Activated T-helper 1 cell treated with anti-CD3 and anti-CD28 coated beads, Interleukin-12 subunit alpha, Interleukin-12 subunit beta, Interleukin-2, Interleukin-4 antibody, amounts not matched to agents 30 ng/mL and 10 ng/mL and 1 ng/mL, durations not matched to agents 14 hours and 24 hours and 36 hours (primary cell): ENCODE data around the gene TTC12. TPM values are rescaled to one million over a fixed set of nuclear protein-coding genes. Genes with fewer than 3 reads are reported as not detected.

Source experiments
- DNase-seq: peaks from one replicate; pipeline ENCODE4 v3.0.0; 2021; ENCODE audit warnings: low spot score
- H3K27ac Mint-ChIP-seq: one replicate; pipeline ENCODE4 v1.8.0; 2021; ENCODE audit warnings: mild to moderate bottlenecking, mixed read lengths
- H3K27me3 Mint-ChIP-seq: one replicate; pipeline ENCODE4 v1.8.0; 2022; ENCODE audit warnings: mild to moderate bottlenecking, moderate library complexity, mixed read lengths; ENCODE audit not compliant: insufficient read depth
- H3K36me3 Mint-ChIP-seq: one replicate; pipeline ENCODE4 v1.8.0; 2021; ENCODE audit warnings: low read depth, mixed read lengths
- H3K4me1 Mint-ChIP-seq: one replicate; pipeline ENCODE4 v1.8.0; 2021; ENCODE audit warnings: low read depth, mixed read lengths
- H3K4me3 Mint-ChIP-seq: one replicate; pipeline ENCODE4 v1.8.0; 2021; ENCODE audit warnings: mild to moderate bottlenecking, moderate library complexity, mixed read lengths
- H3K9me3 Mint-ChIP-seq: one replicate; pipeline ENCODE4 v1.8.0; 2021; ENCODE audit warnings: mixed read lengths
- intact Hi-C: fragments of 100-400 bp; cut with micrococcal nuclease; formaldehyde crosslinking; loops from one replicate; pipeline ENCODE4 v1.15.1; 2024
- total RNA-seq: library from RNA; stranded (reverse); gene quantifications from 2 replicates; pipeline ENCODE4 v1.2.3, GENCODE V29; 2022

The TTC12 gene
- total RNA-seq, result 7.4 and 8.5 TPM in 2 replicates

- Mint-ChIP-seq H3K27ac (peak within 1 kb of the TSS; percentile 70), H3K4me1 (peaks cover 20% of the 10 kb centered on the region), H3K27me3 (no peaks in the 10 kb centered on the region), H3K36me3 (peaks cover 7% of the 10 kb centered on the region), H3K4me3 (peak within 1 kb of the TSS; percentile 81), H3K9me3 (no peaks in the 10 kb centered on the region)
- intact Hi-C loops, result loop anchor here (1.0 to 10.0 kb wide), 7 partner anchors 278 to 1910 kb away; partner anchors contain the start of genes PTS, SDHD, TIMM8B and USP28
- DNase-seq, result peak; percentile 89
Measured at GRCh38 chr11:113314389-113315301, at the start of gene TTC12. TTC12 (plus strand) TSS chr11:113314583; CDS start chr11:113316258, 1,675 bp downstream.

- intact Hi-C loops, result no loop called here
- Mint-ChIP-seq H3K4me1 (peaks cover 10% of the 10 kb centered on the region), H3K9me3 (no peaks in the 10 kb centered on the region), H3K4me3 (no peak overlapping the region), H3K27me3 (peaks cover 2% of the 10 kb centered on the region), H3K36me3 (no peaks in the 10 kb centered on the region), H3K27ac (no peak overlapping the region)
- no peak for DNase-seq
Measured at GRCh38 chr11:113265362-113265761, 49.0 kb upstream of the TTC12 start.

- no peaks in the 10 kb centered on the region for H3K36me3 Mint-ChIP-seq
- no peak overlapping the region for H3K27ac Mint-ChIP-seq
- H3K9me3 Mint-ChIP-seq, result no peaks in the 10 kb centered on the region
- peaks cover 2% of the 10 kb centered on the region for H3K27me3 Mint-ChIP-seq
- DNase-seq, result no peak
- no peak overlapping the region for H3K4me3 Mint-ChIP-seq
- intact Hi-C loops, result no loop called here
- peaks cover 3% of the 10 kb centered on the region for H3K4me1 Mint-ChIP-seq
Measured at GRCh38 chr11:113267493-113267892, 46.9 kb upstream of the TTC12 start.

- H3K36me3 Mint-ChIP-seq, result no peaks in the 10 kb centered on the region
- intact Hi-C loops, result no loop called here
- no peak for DNase-seq
- H3K4me3 Mint-ChIP-seq, result no peak overlapping the region
- peaks cover 2% of the 10 kb centered on the region for H3K27me3 Mint-ChIP-seq
- H3K4me1 Mint-ChIP-seq, result no peaks in the 10 kb centered on the region
- H3K9me3 Mint-ChIP-seq, result no peaks in the 10 kb centered on the region
- H3K27ac Mint-ChIP-seq, result no peak overlapping the region
Measured at GRCh38 chr11:113269096-113269495, 45.3 kb upstream of the TTC12 start.

GRCh38 chr11:113269636-113270035, 44.7 kb upstream of the TTC12 start:
- Mint-ChIP-seq H3K27me3 (peaks cover 2% of the 10 kb centered on the region), H3K4me1 (no peaks in the 10 kb centered on the region)

GRCh38 chr11:113270080-113270479, 44.3 kb upstream of the TTC12 start:
- Mint-ChIP-seq H3K27me3 (peaks cover 2% of the 10 kb centered on the region), H3K27ac (no peak overlapping the region), H3K4me3 (no peak overlapping the region), H3K36me3 (no peaks in the 10 kb centered on the region), H3K9me3 (no peaks in the 10 kb centered on the region), H3K4me1 (no peaks in the 10 kb centered on the region)
- DNase-seq, result no peak
- intact Hi-C loops, result no loop called here

More at GRCh38 chr11:113269636-113270035, 44.7 kb upstream of the TTC12 start:
- H3K36me3 Mint-ChIP-seq, result no peaks in the 10 kb centered on the region
- H3K27ac Mint-ChIP-seq, result no peak overlapping the region
- no peak for DNase-seq
- H3K4me3 Mint-ChIP-seq, result no peak overlapping the region
- no peaks in the 10 kb centered on the region for H3K9me3 Mint-ChIP-seq
- intact Hi-C loops, result no loop called here

GRCh38 chr11:113271551-113272245, 42.7 kb upstream of the TTC12 start:
- Mint-ChIP-seq H3K9me3 (no peaks in the 10 kb centered on the region), H3K27ac (no peak overlapping the region), H3K36me3 (no peaks in the 10 kb centered on the region), H3K4me1 (no peaks in the 10 kb centered on the region), H3K27me3 (peaks cover 4% of the 10 kb centered on the region), H3K4me3 (no peak overlapping the region)
- intact Hi-C loops, result no loop called here
- no peak for DNase-seq

GRCh38 chr11:113272281-113272680, 42.1 kb upstream of the TTC12 start:
- no peak for DNase-seq
- Mint-ChIP-seq H3K27ac (no peak overlapping the region), H3K4me3 (no peak overlapping the region), H3K36me3 (no peaks in the 10 kb centered on the region), H3K27me3 (peaks cover 4% of the 10 kb centered on the region), H3K4me1 (no peaks in the 10 kb centered on the region), H3K9me3 (no peaks in the 10 kb centered on the region)
- intact Hi-C loops, result no loop called here

GRCh38 chr11:113272927-113273615, 41.3 kb upstream of the TTC12 start:
- Mint-ChIP-seq H3K36me3 (no peaks in the 10 kb centered on the region), H3K4me1 (peaks cover under 1% of the 10 kb centered on the region), H3K27me3 (peaks cover 2% of the 10 kb centered on the region), H3K27ac (no peak overlapping the region), H3K4me3 (no peak overlapping the region), H3K9me3 (no peaks in the 10 kb centered on the region)
- no peak for DNase-seq
- intact Hi-C loops, result no loop called here

GRCh38 chr11:113273720-113274119, 40.7 kb upstream of the TTC12 start:
- H3K4me1 Mint-ChIP-seq, result peaks cover 7% of the 10 kb centered on the region
- H3K27me3 Mint-ChIP-seq, result peaks cover 2% of the 10 kb centered on the region
- no peak for DNase-seq
- H3K27ac Mint-ChIP-seq, result no peak overlapping the region
- H3K4me3 Mint-ChIP-seq, result no peak overlapping the region
- H3K9me3 Mint-ChIP-seq, result no peaks in the 10 kb centered on the region
- intact Hi-C loops, result no loop called here
- no peaks in the 10 kb centered on the region for H3K36me3 Mint-ChIP-seq

GRCh38 chr11:113274713-113275582, 39.4 kb upstream of the TTC12 start:
- no peaks in the 10 kb centered on the region for H3K36me3 Mint-ChIP-seq
- no peak overlapping the region for H3K4me3 Mint-ChIP-seq
- H3K27me3 Mint-ChIP-seq, result peaks cover 2% of the 10 kb centered on the region
- no peak for DNase-seq
- H3K27ac Mint-ChIP-seq, result no peak overlapping the region
- intact Hi-C loops, result no loop called here
- H3K4me1 Mint-ChIP-seq, result peaks cover 10% of the 10 kb centered on the region
- no peaks in the 10 kb centered on the region for H3K9me3 Mint-ChIP-seq

GRCh38 chr11:113275602-113276001, 38.8 kb upstream of the TTC12 start:
- H3K27ac Mint-ChIP-seq, result no peak overlapping the region
- H3K9me3 Mint-ChIP-seq, result no peaks in the 10 kb centered on the region
- peaks cover 10% of the 10 kb centered on the region for H3K4me1 Mint-ChIP-seq
- no peak for DNase-seq
- intact Hi-C loops, result no loop called here
- no peak overlapping the region for H3K4me3 Mint-ChIP-seq
- H3K27me3 Mint-ChIP-seq, result peaks cover 2% of the 10 kb centered on the region
- H3K36me3 Mint-ChIP-seq, result no peaks in the 10 kb centered on the region
